Activated CD4-positive, alpha-beta T cell treated with anti-CD3 and anti-CD28 coated beads, Interleukin-2, amount 10 ng/mL, durations not matched to agents 24 days and 14 days (primary cell): ENCODE results near the gene TSPY9. TPM values are rescaled to one million over a fixed set of nuclear protein-coding genes. Genes with fewer than 3 reads are reported as not detected.
"Not testable (repeated sequence)": the region's sequence is repeated elsewhere in the genome, so short reads cannot be mapped to it uniquely, and the experiment has no call there.

Experiments
- DNase-seq: peaks from one replicate; pipeline ENCODE4 v3.0.0; 2022
- H3K27ac Mint-ChIP-seq: one replicate; pipeline ENCODE4 v1.8.0; 2022; ENCODE audit warnings: mild to moderate bottlenecking, mixed read lengths
- H3K27me3 Mint-ChIP-seq: one replicate; pipeline ENCODE4 v1.8.0; 2022; ENCODE audit warnings: mixed read lengths
- H3K36me3 Mint-ChIP-seq: one replicate; pipeline ENCODE4 v1.8.0; 2022; ENCODE audit warnings: low read depth, mild to moderate bottlenecking, mixed read lengths
- H3K4me1 Mint-ChIP-seq: one replicate; pipeline ENCODE4 v1.8.0; 2021; ENCODE audit warnings: mixed read lengths
- H3K4me3 Mint-ChIP-seq: one replicate; pipeline ENCODE4 v1.8.0; 2022; ENCODE audit warnings: mild to moderate bottlenecking, moderate library complexity, mixed read lengths
- H3K9me3 Mint-ChIP-seq: one replicate; pipeline ENCODE4 v1.8.0; 2021; ENCODE audit warnings: mixed read lengths
- intact Hi-C: fragments of 100-400 bp; cut with micrococcal nuclease; formaldehyde crosslinking; loops from one replicate; pipeline ENCODE4 v1.15.1; 2023
- total RNA-seq: library from RNA; stranded (reverse); gene quantifications from 2 replicates; pipeline ENCODE4 v1.2.3, GENCODE V29; 2022

Gene TSPY9
- not detected in 2 replicates for total RNA-seq

GRCh38 chrY:9486967-9487366, at the start of gene TSPY9:
TSPY9 (plus strand) TSS chrY:9487267; CDS start chrY:9487313, 46 bp downstream.
- not testable (repeated sequence) for H3K36me3 Mint-ChIP-seq

GRCh38 chrY:9466655-9467054, 20.4 kb upstream of the TSPY9 start, which contains the start of gene TSPY1:
TSPY1 (plus strand) TSS chrY:9466955; CDS start chrY:9467001, 46 bp downstream.
- intact Hi-C loops, H3K27me3 Mint-ChIP-seq, H3K27ac Mint-ChIP-seq, H3K4me3 Mint-ChIP-seq, H3K9me3 Mint-ChIP-seq, H3K36me3 Mint-ChIP-seq, DNase-seq, H3K4me1 Mint-ChIP-seq: not testable (repeated sequence)

More at GRCh38 chrY:9486967-9487366, at the start of gene TSPY9:
- DNase-seq, H3K9me3 Mint-ChIP-seq, H3K27ac Mint-ChIP-seq, intact Hi-C loops, H3K27me3 Mint-ChIP-seq, H3K4me1 Mint-ChIP-seq, H3K4me3 Mint-ChIP-seq: not testable (repeated sequence)

- DNase-seq, result peak; percentile 46
- H3K4me3 Mint-ChIP-seq, H3K27me3 Mint-ChIP-seq, H3K9me3 Mint-ChIP-seq, H3K4me1 Mint-ChIP-seq, H3K36me3 Mint-ChIP-seq, intact Hi-C loops, H3K27ac Mint-ChIP-seq: not testable (repeated sequence)
These were observed 17.3 kb downstream of the TSPY9 start for GRCh38 chrY:9504396-9504795.

- intact Hi-C loops, H3K27ac Mint-ChIP-seq, H3K36me3 Mint-ChIP-seq, H3K4me1 Mint-ChIP-seq, H3K27me3 Mint-ChIP-seq, H3K4me3 Mint-ChIP-seq, H3K9me3 Mint-ChIP-seq, DNase-seq: not testable (repeated sequence)
These were observed 29.2 kb downstream of the TSPY9 start for GRCh38 chrY:9516287-9516686.

GRCh38 chrY:9527580-9527979, 40.5 kb downstream of the TSPY9 start, which contains the start of gene TSPY10:
TSPY10 (plus strand) TSS chrY:9527880; CDS start chrY:9527926, 46 bp downstream.
- intact Hi-C loops, H3K36me3 Mint-ChIP-seq, H3K27ac Mint-ChIP-seq, H3K4me1 Mint-ChIP-seq, H3K27me3 Mint-ChIP-seq, DNase-seq, H3K9me3 Mint-ChIP-seq, H3K4me3 Mint-ChIP-seq: not testable (repeated sequence)

Other genes starting within 250 kb of the TSPY9 start
- gene TSPY4, start 149.8 kb upstream of the TSPY9 start, total RNA-seq, result not detected in 2 replicates
- gene TSPY8, start 129.5 kb upstream of the TSPY9 start, total RNA-seq, result not detected in 2 replicates
- not detected in 2 replicates for gene TSPY3, start 88.8 kb upstream of the TSPY9 start, total RNA-seq
- not detected in 2 replicates for gene TSPY1, start 20.3 kb upstream of the TSPY9 start, total RNA-seq
- gene TSPY10, start 40.6 kb downstream of the TSPY9 start, total RNA-seq, result not detected in 2 replicates